IPS DF 6.9 (cell line): ENCODE measurements around the gene C17orf114.
"Not testable (repeated sequence)": the region's sequence is repeated elsewhere in the genome, so short reads cannot be mapped to it uniquely, and the experiment has no call there.

Experiments
- DNase-seq: peaks from one replicate; pipeline ENCODE4 v3.0.0-alpha.2; 2013; ENCODE audit warnings: low read depth, low spot score
- H3K27ac ChIP-seq: one replicate; pipeline ENCODE4 v1.5.1; 2013; ENCODE audit warnings: low read length, control low read depth
- H3K27me3 ChIP-seq: 2 replicates; pipeline ENCODE4 v1.6.1; 2013; ENCODE audit warnings: mild to moderate bottlenecking, low read length; ENCODE audit not compliant: control insufficient read depth, insufficient read depth
- H3K36me3 ChIP-seq: 2 replicates; pipeline ENCODE4 v1.6.1; 2013; ENCODE audit warnings: low read length; ENCODE audit not compliant: control insufficient read depth, insufficient read depth
- H3K4me1 ChIP-seq: 2 replicates; pipeline ENCODE4 v1.6.1; 2013; ENCODE audit warnings: low read length; ENCODE audit not compliant: control insufficient read depth, insufficient read depth
- H3K4me3 ChIP-seq: 2 replicates; pipeline ENCODE4 v1.5.1; 2013; ENCODE audit warnings: mild to moderate bottlenecking, low read length
- H3K9me3 ChIP-seq: 2 replicates; pipeline ENCODE4 v1.6.1; 2013; ENCODE audit warnings: low read length, inconsistent platforms; ENCODE audit not compliant: control insufficient read depth, insufficient read depth
- WGBS: extraction: QIAGEN DNeasy Blood & Tissue Kit; methylation state at CpG from one replicate; pipeline ENCODE4 v1.1.7; 2013; ENCODE audit warnings: mixed read lengths, missing lambda C conversion rate; ENCODE audit not compliant: insufficient read length, insufficient coverage; 5-methylcytosine and 5-hydroxymethylcytosine counted together

The C17orf114 gene

GRCh38 chr17:4839221-4839620 is 37.1 kb upstream of the C17orf114 start:
- Histone ChIP-seq H3K27ac (no peak overlapping the region), H3K27me3 (no peaks in the 10 kb centered on the region)
- no CpG with 5 or more reads among the region's 8 CpGs for WGBS

GRCh38 chr17:4838309-4838785 is 36.2 kb upstream of the C17orf114 start:
- no peak overlapping the region for H3K27ac ChIP-seq
- H3K4me1 ChIP-seq, result no peaks in the 10 kb centered on the region
- no peaks in the 10 kb centered on the region for H3K36me3 ChIP-seq
- no CpG with 5 or more reads among the region's 3 CpGs for WGBS
- no peaks in the 10 kb centered on the region for H3K9me3 ChIP-seq
- no peaks in the 10 kb centered on the region for H3K27me3 ChIP-seq
- no peak for DNase-seq
- no peak overlapping the region for H3K4me3 ChIP-seq

More at GRCh38 chr17:4839221-4839620, 37.1 kb upstream of the C17orf114 start:
- Histone ChIP-seq H3K4me3 (no peak overlapping the region), H3K9me3 (no peaks in the 10 kb centered on the region), H3K4me1 (no peaks in the 10 kb centered on the region), H3K36me3 (no peaks in the 10 kb centered on the region)
- DNase-seq, result no peak

- H3K4me1 ChIP-seq, result no peaks in the 10 kb centered on the region
- WGBS, result no CpG with 5 or more reads among the region's 13 CpGs
- H3K9me3 ChIP-seq, result no peaks in the 10 kb centered on the region
- no peaks in the 10 kb centered on the region for H3K36me3 ChIP-seq
- H3K27me3 ChIP-seq, result no peaks in the 10 kb centered on the region
- H3K4me3 ChIP-seq, result no peak overlapping the region
- H3K27ac ChIP-seq, result no peak overlapping the region
- no peak for DNase-seq
Observed at GRCh38 chr17:4837471-4838308, 35.6 kb upstream of the C17orf114 start.

- no peak overlapping the region for H3K4me3 ChIP-seq
- WGBS, result no CpG with 5 or more reads among the region's 4 CpGs
Observed at GRCh38 chr17:4836221-4836620, 34.1 kb upstream of the C17orf114 start.

GRCh38 chr17:4834681-4835020 is 32.5 kb upstream of the C17orf114 start:
- Histone ChIP-seq H3K27ac (no peak overlapping the region), H3K36me3 (no peaks in the 10 kb centered on the region), H3K27me3 (no peaks in the 10 kb centered on the region), H3K4me1 (no peaks in the 10 kb centered on the region), H3K4me3 (no peak overlapping the region), H3K9me3 (no peaks in the 10 kb centered on the region)
- WGBS, result no CpG with 5 or more reads among the region's 4 CpGs
- no peak for DNase-seq

More at GRCh38 chr17:4836221-4836620, 34.1 kb upstream of the C17orf114 start:
- no peak overlapping the region for H3K27ac ChIP-seq
- H3K4me1 ChIP-seq, result no peaks in the 10 kb centered on the region
- no peaks in the 10 kb centered on the region for H3K9me3 ChIP-seq
- H3K36me3 ChIP-seq, result no peaks in the 10 kb centered on the region
- no peaks in the 10 kb centered on the region for H3K27me3 ChIP-seq
- DNase-seq, result no peak

GRCh38 chr17:4833941-4834680 is 32.0 kb upstream of the C17orf114 start:
- DNase-seq, result no peak
- H3K9me3 ChIP-seq, result no peaks in the 10 kb centered on the region
- no peaks in the 10 kb centered on the region for H3K4me1 ChIP-seq
- H3K36me3 ChIP-seq, result no peaks in the 10 kb centered on the region
- no peaks in the 10 kb centered on the region for H3K27me3 ChIP-seq
- H3K4me3 ChIP-seq, result peak overlapping the region; percentile 73; the same call in 1 of the 2 replicates
- H3K27ac ChIP-seq, result no peak overlapping the region
- no CpG with 5 or more reads among the region's 15 CpGs for WGBS

- no CpG with 5 or more reads among the region's 91 CpGs for WGBS
- Histone ChIP-seq H3K4me3 (peak within 1 kb of the TSS; percentile 73), H3K4me1 (no peaks in the 10 kb centered on the region), H3K9me3 (no peaks in the 10 kb centered on the region), H3K27me3 (no peaks in the 10 kb centered on the region), H3K27ac (no peak within 1 kb of the TSS), H3K36me3 (no peaks in the 10 kb centered on the region)
- peak; percentile 50 for DNase-seq
Observed at GRCh38 chr17:4833178-4833940, 31.2 kb upstream of the C17orf114 start, which contains the start of gene MINK1. MINK1 (plus strand) TSS chr17:4833340; CDS start chr17:4833584, 244 bp downstream.

- not testable (repeated sequence) for DNase-seq, H3K27ac ChIP-seq, H3K9me3 ChIP-seq, H3K27me3 ChIP-seq, H3K36me3 ChIP-seq, H3K4me1 ChIP-seq
- peak overlapping the region; percentile 73 for H3K4me3 ChIP-seq
- no CpG with 5 or more reads among the region's 17 CpGs for WGBS
Observed at GRCh38 chr17:4832829-4833177, 30.7 kb upstream of the C17orf114 start.

- H3K36me3 ChIP-seq, result no peaks in the 10 kb centered on the region; the same call in 1 of the 2 replicates
- no peaks in the 10 kb centered on the region for H3K27me3 ChIP-seq
- no peaks in the 10 kb centered on the region for H3K4me1 ChIP-seq
- H3K27ac ChIP-seq, result no peak overlapping the region
- WGBS, result no CpG with 5 or more reads among the region's 8 CpGs
- DNase-seq, result no peak
- no peak overlapping the region for H3K4me3 ChIP-seq
- H3K9me3 ChIP-seq, result no peaks in the 10 kb centered on the region
Observed at GRCh38 chr17:4827399-4827798, 25.3 kb upstream of the C17orf114 start.
